HG03520 (cell line): ENCODE measurements around the gene RNASE13.
"Not testable (repeated sequence)": the region's sequence is repeated elsewhere in the genome, so short reads cannot be mapped to it uniquely, and the experiment has no call there.

Experiments
- ATAC-seq: cut with Tn5 transposase; IDR thresholded peaks from one replicate; pipeline ENCODE4 v1.9.1; 2021; ENCODE audit warnings: mild to moderate bottlenecking, moderate library complexity; ENCODE audit not compliant: unreplicated experiment

The RNASE13 gene

GRCh38 chr14:21042918-21043317 lies 8.3 kb upstream of the RNASE13 start:
- no peak for ATAC-seq

- no peak for ATAC-seq
These were observed 7.2 kb upstream of the RNASE13 start, which contains the start of gene RNASE7 for GRCh38 chr14:21041676-21042433. TSS of gene RNASE7 (plus strand) at chr14:21042362. CDS start at chr14:21042993, 631 bp downstream.

GRCh38 chr14:21040941-21041340 lies 6.3 kb upstream of the RNASE13 start:
- ATAC-seq = not testable (repeated sequence)

GRCh38 chr14:21040370-21040925 lies 5.8 kb upstream of the RNASE13 start:
- ATAC-seq = no peak

- ATAC-seq = no peak
These were observed 5.2 kb upstream of the RNASE13 start for GRCh38 chr14:21039585-21040369.

GRCh38 chr14:21038441-21039422 lies 4.1 kb upstream of the RNASE13 start:
- ATAC-seq = no peak

- no peak for ATAC-seq
These were observed 2.5 kb upstream of the RNASE13 start for GRCh38 chr14:21037156-21037555.

GRCh38 chr14:21036751-21037150 lies 2.1 kb upstream of the RNASE13 start:
- ATAC-seq = no peak

GRCh38 chr14:21033133-21033698 lies 1.4 kb downstream of the RNASE13 start:
- no peak for ATAC-seq

- ATAC-seq = no peak
These were observed 2.1 kb downstream of the RNASE13 start for GRCh38 chr14:21032326-21033132.

GRCh38 chr14:21030531-21030930 lies 4.1 kb downstream of the RNASE13 start:
- ATAC-seq = no peak

- no peak for ATAC-seq
These were observed 4.7 kb downstream of the RNASE13 start, which contains the start of gene TPPP2 for GRCh38 chr14:21029917-21030316. TSS of gene TPPP2 (plus strand) at chr14:21030217. CDS start at chr14:21030582, 365 bp downstream.

GRCh38 chr14:21026988-21027315 lies 7.7 kb downstream of the RNASE13 start:
- no peak for ATAC-seq

- no peak for ATAC-seq
These were observed 8.2 kb downstream of the RNASE13 start for GRCh38 chr14:21026274-21026987.

GRCh38 chr14:21025371-21026273 lies 9.0 kb downstream of the RNASE13 start:
- no peak for ATAC-seq

- ATAC-seq = no peak
These were observed 9.8 kb downstream of the RNASE13 start, which contains the start of gene NDRG2 for GRCh38 chr14:21024585-21025370. TSS of gene NDRG2 (minus strand) at chr14:21025061. CDS start at chr14:21023315, 1,746 bp downstream.
